ENCODE data around the gene PHLDA2.

- TF ChIP-seq CTCF (IDR thresholded peaks at IDR 0.05) (no peak), POLR2A (IDR thresholded peaks at IDR 0.05) (peak; percentile 87 to 91)
Observed at GRCh38 chr11:2885678-2886081, 43.5 kb downstream of the PHLDA2 start, which contains the start of gene CDKN1C.
